Upper lobe of right lung (tissue), 1 donor: Measurements from ENCODE around the gene OR6C4. TPM values are rescaled to one million over a fixed set of nuclear protein-coding genes. Genes with fewer than 3 reads are reported as not detected.

Source experiments
- total RNA-seq: library from RNA; stranded (reverse); fragmentation: NEBNext Ultra II Directional; extraction: Animal tissue kit (Norgen Biotek cat#: 25700); gene quantifications from one replicate; pipeline ENCODE4 v1.2.1, GENCODE V29; 2021
- donor health status: DM: no; HTN: yes; CAD: no; lungs with severe emphysema.

The OR6C4 gene
- total RNA-seq, 1 donor from 2014 or later: not detected

Other genes starting within 250 kb of the OR6C4 start
- gene OR6C1, start 235.3 kb upstream of the OR6C4 start, total RNA-seq: not detected
- gene OR6C3, start 218.9 kb upstream of the OR6C4 start, total RNA-seq: not detected
- gene OR6C75, start 186.6 kb upstream of the OR6C4 start, total RNA-seq: not detected
- gene OR6C65, start 149.1 kb upstream of the OR6C4 start, total RNA-seq: not detected
- gene OR6C76, start 123.3 kb upstream of the OR6C4 start, total RNA-seq: not detected
- gene OR6C2, start 105.5 kb upstream of the OR6C4 start, total RNA-seq: not detected
- not detected for gene OR6C70, start 79.5 kb upstream of the OR6C4 start, total RNA-seq
- not detected for gene OR6C68, start 57.2 kb upstream of the OR6C4 start, total RNA-seq
- gene OR2AP1, start 22.9 kb downstream of the OR6C4 start, total RNA-seq: not detected
- gene OR10P1, start 87.3 kb downstream of the OR6C4 start, total RNA-seq: not detected
- 14.7 TPM for gene ITGA7, start 158.3 kb downstream of the OR6C4 start, total RNA-seq
- gene BLOC1S1, start 166.4 kb downstream of the OR6C4 start, total RNA-seq: 129 TPM
- 6.0 TPM for gene RDH5, start 170.8 kb downstream of the OR6C4 start, total RNA-seq
- 1,158 TPM for gene CD63, start 179.4 kb downstream of the OR6C4 start, total RNA-seq
- gene GDF11, start 193.5 kb downstream of the OR6C4 start, total RNA-seq: 5.8 TPM